GM19463 (cell line): Measurements from ENCODE around the gene KRTAP20-1.

Experiments
- ATAC-seq: cut with Tn5 transposase; IDR thresholded peaks from one replicate; pipeline ENCODE4 v1.9.1; 2021; ENCODE audit warnings: mild to moderate bottlenecking, moderate library complexity; ENCODE audit not compliant: unreplicated experiment

Gene KRTAP20-1, protein sequence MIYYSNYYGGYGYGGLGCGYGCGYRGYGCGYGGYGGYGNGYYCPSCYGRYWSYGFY

DNA sequence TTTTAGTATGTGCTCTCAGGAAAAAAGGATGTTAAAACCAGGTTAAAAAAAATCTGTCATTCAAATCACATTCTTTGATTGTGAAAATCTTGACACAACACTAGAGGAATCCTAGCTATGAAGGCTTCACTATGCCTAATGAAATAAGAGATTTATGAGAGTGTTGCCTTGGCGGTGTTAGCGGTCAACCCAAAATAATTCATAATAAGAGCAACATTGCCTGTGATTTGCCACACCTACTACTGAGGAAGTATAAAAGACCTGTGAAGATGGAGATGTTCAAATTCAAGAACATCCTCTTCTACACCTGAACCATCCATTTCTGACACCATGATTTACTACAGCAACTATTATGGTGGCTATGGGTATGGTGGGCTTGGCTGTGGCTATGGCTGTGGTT lies at the start of gene KRTAP20-1:
TSS of gene KRTAP20-1 (plus strand) at position 301 of the 400 bp plus-strand sequence. CDS start at position 331, 30 bp downstream.
- no peak for ATAC-seq

DNA sequence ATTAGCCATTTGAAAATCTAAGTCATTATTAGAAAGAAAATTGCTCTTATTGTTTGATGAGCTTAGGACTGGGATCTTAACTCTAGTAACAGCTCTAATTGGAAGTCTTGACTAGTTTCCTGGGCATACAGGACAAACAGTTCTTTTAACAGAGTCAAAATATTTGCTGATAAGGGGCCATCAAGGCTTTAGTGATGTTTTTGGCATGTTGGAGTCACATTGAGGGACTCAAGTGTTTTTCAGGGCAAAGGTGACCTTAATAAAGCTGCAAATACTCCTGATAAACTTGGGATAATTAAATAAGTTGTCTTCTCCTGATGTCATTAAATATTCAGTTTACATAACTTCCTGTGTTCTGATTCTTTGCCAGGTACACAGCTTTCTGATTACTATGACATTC lies 48.6 kb upstream of the KRTAP20-1 start:
- no peak for ATAC-seq

DNA sequence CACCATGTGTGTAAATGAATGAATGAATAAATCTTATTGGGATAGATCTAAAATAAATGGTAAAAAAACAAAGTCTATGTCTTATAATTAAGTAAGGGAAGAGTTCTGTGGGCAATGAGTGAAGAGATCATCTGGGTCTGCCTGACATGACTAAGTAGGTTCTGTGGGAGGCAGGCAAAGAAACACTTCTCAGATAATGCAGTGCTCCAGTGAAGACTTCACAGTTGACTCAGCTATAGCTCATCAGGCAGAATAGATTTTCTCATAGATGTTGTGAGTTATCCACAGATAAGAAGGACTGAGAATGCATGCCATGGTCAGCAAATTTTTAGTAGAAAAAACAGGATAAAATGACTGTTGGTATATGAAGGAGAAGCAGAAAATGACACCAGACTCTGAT lies 38.5 kb upstream of the KRTAP20-1 start:
- ATAC-seq, result no peak

DNA sequence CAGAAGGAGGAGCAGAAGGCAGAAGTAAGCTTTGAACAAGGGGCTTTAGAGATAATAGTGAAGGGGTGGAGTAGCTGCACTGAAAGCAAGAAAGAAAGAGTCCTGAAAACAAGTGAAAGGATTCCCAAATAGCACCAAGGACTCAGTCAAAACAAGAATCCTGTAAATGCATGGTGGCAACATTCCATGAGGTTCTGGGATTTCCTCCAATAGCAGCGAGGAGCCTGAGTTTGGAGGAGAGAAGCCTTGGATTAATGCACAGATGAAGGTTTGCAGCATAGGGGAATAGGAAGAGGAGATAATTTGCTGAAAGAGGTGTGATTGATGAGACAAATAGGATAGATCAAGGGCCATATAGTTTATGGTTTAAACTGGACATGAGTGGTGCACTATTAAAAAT lies 36.9 kb upstream of the KRTAP20-1 start:
- no peak for ATAC-seq

DNA sequence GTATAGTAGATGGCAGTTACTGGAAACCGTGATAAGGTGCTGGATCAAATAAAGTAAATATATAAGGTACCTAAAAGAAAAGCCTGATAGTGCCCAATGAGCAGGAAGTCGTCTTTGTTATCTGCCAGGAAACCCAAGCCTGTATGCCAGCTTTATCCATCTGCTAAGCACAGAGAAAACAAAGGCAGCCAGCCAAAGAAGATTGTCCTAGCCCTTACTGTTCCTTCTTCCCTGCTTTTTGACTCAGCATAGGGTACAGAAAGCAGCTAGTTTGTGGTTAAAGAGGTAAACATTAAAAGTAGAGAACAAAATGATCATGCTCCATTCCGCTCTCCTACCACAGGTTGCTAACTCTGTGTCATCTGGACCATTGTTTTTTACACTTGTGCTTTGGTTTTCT lies 36.1 kb upstream of the KRTAP20-1 start:
- no peak for ATAC-seq

DNA sequence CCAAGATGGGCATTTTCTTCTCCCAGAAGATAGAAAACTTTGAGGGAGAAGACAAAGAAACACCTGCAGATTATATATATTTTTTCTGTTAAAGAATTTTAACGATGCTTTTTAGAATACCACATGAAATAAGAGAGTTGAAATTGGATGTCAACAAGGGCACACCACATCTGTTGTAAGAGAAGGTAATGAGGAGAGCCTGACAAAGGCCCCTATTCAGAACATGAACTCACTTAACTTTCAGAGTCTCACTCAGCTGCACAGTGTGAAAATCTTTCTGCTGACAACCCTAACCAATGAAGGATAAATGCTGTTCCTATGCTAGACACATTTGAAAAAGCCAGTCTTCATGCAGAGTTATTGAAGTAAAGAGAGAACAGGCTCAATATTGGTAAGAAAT lies 33.4 kb upstream of the KRTAP20-1 start:
- ATAC-seq, result no peak

DNA sequence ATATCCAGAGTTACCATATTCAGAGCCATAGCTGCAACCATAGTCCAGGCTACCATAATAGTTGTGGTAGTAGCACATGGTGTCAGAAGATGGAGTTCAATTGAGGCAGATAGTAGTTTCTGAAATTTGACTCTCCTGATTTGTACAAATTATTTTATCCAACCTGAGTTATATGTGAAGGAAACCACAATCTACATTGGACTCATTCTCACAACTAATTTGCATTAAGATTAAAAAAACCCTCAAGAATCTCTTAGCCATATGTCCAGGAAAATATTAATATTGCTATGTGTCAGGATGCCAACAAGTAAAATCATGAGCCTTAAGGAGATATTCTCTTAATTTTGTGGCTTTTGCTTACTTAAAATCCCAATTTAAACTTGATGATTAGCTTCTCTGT lies 25.9 kb upstream of the KRTAP20-1 start, which contains the start of gene KRTAP22-2:
TSS of gene KRTAP22-2 (minus strand) at position 101 of the 400 bp plus-strand sequence.
- no peak for ATAC-seq

DNA sequence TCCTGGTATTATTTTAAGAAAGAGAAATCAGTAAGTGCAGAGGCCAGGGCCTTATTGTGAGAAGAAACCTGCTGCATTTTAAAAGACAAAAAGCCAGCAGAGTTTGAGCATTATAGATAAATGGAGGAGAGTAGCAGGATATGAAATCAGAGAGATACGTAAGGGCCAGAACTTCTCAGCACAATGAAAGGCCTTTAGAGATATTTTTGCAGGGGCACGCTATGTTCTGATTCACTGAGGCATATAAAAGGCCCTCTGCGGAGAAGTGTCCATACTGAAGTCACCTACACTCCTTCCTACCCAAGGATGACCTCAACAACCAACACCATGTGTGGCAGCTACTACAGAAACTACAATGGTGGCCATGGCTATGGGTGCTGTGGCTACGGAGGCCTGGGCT lies 24.1 kb upstream of the KRTAP20-1 start, which contains the start of gene KRTAP6-3:
TSS of gene KRTAP6-3 (plus strand) at position 301 of the 400 bp plus-strand sequence. CDS start at position 307, 6 bp downstream.
- ATAC-seq, result no peak

DNA sequence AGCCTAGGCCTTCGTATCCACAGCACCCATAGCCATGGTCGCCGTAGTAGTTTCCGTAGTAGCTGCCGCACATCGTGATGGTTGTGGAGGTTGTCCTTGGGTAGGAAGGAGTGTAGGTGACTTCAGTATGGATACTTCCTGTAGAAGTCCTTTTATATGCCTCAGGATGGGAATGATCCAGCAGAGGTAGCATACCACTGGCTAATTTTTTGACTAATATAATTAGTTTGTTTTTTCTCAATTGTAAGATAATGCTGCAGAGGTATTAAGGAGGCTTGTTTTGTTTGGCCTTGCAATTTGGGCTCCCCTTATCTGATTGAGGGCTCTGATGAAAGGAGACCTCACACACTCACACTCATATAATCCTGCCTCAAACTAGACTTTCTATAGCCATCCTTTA lies 17.4 kb upstream of the KRTAP20-1 start, which contains the start of gene KRTAP6-2:
TSS of gene KRTAP6-2 (minus strand) at position 101 of the 400 bp plus-strand sequence. CDS start at position 73, 28 bp downstream.
- no peak for ATAC-seq

DNA sequence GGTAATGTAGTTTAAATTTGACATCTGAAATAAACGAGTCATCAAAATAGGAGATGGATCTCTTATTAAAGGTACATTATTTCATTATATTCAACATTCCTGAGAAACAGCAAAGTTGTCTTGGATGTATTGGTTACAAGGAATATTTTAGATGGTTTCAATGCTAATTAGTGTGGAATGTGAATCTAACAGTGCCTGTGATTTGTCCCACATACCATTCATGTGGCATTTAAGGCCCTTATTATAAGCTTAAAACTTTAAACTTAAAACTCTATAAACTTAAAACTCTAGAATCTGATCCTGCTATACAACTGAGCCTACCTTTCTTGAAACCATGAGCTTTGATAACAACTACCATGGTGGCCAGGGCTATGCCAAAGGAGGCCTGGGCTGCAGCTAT lies 15.4 kb upstream of the KRTAP20-1 start, which contains the start of gene KRTAP22-1:
TSS of gene KRTAP22-1 (plus strand) at position 301 of the 400 bp plus-strand sequence.
- ATAC-seq, result no peak

DNA sequence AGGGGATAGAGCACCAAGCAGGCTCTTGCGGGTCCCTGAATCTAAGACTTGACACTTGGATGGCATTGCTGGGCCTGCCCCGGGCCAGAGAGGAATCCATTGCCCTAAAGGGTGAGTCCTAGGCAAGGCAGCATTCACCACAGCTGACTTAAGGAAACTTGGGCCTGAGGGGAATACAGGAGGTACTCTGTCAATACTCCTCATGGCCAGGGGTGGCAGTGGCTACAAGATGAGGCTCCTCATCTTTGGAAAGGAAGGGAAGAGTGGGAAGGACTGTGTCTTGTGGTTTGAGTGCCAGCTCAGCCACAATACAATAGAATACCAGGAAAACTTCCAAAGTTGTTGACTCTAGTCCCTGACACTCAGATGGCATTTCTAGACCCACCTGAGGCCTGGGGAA lies 10.3 kb upstream of the KRTAP20-1 start:
- ATAC-seq, result no peak

DNA sequence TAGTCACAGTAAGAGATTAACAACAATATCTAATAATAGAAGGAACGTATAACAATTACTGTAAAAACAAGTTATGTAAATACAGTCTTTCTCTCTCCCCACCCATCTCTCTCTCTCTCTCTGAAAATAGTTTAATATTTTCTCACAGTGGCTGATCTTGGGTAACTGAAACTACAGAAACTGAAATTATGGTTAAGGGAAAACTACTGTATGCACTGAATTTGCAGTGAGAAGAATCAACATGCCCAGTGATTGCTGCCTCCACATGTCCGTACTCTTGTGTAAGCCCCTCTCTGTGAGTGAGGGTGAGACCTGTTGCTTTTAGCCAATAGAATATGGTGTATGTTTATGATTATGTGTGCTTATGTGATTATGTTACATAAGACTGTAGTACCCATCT lies 4.1 kb upstream of the KRTAP20-1 start:
- ATAC-seq, result no peak

DNA sequence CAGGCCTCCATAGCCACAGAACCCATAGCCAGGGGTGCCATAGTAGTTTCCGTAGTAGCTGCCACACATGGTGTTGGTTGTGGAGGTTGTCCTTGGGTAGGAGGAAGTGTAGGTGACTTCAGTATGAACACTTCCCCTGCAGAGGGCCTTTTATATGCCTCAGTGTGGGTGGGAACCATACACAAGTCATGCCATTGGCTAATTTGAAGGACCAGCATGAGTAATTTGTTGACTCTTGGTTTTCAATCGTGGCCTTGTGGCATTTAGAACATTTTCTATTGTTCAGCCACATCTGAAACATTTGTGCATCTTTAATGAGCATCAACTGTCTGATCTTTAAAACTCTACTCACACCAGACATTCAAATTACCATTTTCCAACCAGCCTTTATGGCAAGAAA lies 2.4 kb upstream of the KRTAP20-1 start, which contains the start of gene KRTAP6-1:
TSS of gene KRTAP6-1 (minus strand) at position 95 of the 400 bp plus-strand sequence. CDS start at position 69, 26 bp downstream.
- no peak for ATAC-seq

DNA sequence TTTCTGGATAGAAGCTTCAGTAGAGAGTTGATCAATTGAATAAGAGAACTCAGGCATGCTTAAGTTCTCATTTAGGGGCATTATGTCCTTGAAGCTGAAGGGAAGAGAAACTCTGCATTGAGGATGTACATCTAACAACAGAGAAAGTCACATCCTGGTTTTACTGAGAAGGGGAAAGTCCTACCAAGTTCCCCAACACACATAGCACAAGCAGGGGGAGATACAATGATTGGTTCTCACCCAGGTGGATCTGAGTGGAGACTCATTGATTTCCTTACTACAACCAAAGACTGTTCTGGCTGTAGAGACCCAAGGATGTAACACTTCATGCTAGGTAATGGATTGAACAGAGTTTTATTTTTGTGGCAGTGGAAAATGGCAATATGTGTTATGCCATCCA lies 1.0 kb upstream of the KRTAP20-1 start:
- no peak for ATAC-seq

DNA sequence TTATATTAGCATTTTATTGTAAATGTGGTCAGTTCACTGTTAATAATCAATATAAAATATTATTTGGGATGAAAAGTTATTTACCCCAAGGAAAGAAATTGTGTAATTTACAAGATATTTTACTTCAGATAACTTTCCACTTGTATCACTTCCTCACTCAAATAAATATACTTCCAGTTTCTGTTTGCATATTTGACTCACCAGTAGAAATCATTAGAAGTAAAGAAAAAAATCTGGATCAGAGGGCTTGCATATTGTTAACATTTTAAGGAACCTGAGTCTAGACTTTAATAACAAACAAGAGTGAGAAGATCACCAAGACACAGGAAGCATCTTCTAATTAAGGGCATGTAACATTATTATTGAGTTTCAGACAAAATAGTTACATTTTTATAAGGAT lies 3.9 kb downstream of the KRTAP20-1 start:
- ATAC-seq, result no peak

DNA sequence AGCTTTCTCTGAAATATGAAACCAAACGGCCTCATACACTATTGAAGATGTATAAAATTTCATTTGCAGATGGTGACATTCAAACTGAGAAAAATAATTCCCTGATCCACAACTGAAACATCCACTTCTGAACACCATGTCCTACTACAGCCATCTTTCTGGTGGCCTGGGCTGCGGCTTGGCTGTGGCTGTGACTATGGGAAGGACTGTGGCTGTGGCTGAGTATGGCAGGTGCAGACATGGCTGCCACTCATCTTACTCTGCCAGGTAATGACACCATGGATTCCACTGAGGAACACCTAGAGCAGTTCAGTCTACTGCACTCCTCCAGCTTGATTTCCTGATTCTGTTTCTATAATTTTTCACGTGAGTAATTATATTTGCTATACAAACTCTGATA lies 4.3 kb downstream of the KRTAP20-1 start, which contains the start of gene KRTAP20-4:
TSS of gene KRTAP20-4 (plus strand) at position 106 of the 400 bp plus-strand sequence.
- ATAC-seq, result no peak

DNA sequence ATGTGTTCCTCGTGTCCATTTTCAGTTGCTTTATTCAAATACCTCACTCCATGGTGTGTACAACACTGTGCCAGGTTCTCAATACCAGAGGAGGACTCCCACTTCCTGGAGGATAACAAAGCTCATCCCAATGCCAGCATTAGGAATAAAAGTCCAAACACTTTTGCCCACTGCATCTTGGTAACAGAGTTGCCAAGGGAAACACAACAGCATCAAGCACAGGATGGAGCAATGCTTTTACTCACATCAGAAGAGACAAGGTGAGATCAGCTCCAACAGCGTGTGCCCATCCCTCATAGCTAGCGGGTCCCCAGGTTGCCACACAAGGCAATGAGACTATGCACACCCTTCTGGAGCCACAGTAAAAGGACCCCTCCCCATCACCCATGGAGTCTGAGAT lies 7.1 kb downstream of the KRTAP20-1 start:
- ATAC-seq, result no peak

DNA sequence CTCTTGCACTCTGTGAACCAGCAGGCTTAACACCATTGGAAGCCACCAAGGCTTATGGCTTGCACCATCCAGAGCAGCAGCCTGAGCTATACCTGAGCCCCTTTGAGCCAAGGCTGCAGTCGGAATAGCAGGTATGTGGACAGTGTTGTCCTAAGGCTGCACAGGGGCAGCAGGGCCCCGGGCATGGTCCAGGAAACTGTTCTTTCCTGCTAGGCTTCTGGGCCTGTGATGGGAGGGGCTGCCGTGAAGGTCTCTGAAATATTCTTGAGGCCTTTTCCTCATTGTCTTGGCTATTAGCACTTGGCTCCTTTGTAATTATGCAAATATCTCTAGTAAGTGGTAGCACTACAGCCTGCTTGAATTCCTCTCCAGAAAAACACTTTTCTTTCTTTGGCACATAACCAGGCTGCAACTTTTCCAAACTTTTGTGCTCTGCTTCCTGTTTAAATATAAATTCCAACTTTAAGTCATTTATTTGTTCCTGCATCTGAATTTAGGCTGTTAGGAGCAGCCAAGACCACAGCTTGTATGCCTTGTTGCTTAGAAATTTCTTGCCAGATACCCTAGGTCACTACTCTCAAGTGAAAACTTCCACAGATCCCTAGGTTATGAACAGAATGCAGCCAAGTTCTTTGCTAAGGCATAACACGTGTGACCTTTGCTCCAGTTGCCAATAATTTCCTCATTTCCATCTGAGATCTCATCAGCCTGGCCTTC lies 9.4 kb downstream of the KRTAP20-1 start:
- no peak for ATAC-seq

DNA sequence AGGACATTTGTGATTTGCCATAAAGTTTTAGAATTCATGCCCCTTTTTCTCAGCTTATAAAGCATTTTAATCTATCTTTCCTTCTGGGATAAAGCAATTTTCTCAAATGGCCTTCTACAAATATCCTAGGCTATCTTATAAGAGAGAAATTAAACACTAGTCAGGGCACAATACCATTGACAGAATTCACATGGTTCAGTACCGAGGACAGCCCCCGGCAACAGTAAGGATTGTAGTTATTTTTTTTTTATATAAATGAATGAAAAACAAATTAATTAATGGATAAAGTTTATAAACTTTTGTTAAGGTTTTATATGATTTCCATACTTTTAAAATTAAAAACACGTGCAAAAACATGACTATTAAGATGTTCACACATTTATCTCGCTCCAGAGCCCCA lies 11.9 kb downstream of the KRTAP20-1 start:
- no peak for ATAC-seq

DNA sequence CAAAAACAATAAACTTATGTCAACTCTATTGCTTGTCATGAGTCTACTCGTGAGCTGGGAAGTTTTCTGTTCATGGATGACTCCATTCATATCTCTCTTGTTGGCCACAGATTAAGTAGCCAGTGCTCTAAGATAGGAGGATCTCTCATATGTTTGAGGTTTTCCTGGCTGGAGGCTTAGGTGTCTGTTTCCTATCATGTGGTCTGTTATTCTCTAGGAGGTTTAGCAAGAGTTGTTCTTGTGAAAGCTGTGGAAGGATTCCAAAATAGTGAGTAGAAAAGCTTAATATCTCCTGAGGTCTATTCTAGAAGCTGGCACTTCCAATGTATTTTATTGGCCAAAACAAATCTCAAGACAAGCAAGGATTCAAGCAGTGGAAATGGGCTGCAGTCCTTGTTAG lies 13.0 kb downstream of the KRTAP20-1 start:
- no peak for ATAC-seq

DNA sequence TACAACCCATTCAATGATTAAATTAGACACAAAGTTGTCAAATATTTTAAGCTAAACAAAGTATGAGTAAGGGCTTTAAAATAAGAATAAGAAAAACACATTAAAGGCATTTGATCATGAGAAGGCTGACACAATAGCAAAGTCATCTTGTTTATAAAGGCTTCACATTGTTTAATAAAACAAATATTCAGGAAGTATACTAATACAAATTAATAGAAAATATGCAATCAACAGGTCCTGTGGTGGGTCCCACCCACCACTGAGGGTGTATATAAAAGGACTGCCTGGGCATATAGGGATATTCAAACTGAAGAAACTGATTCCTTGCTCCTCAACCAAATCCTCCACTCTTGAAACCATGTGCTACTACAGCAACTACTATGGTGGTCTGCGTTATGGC lies 18.7 kb downstream of the KRTAP20-1 start, which contains the start of gene KRTAP20-2:
TSS of gene KRTAP20-2 (plus strand) at position 301 of the 400 bp plus-strand sequence. CDS start at position 359, 58 bp downstream.
- ATAC-seq, result no peak

DNA sequence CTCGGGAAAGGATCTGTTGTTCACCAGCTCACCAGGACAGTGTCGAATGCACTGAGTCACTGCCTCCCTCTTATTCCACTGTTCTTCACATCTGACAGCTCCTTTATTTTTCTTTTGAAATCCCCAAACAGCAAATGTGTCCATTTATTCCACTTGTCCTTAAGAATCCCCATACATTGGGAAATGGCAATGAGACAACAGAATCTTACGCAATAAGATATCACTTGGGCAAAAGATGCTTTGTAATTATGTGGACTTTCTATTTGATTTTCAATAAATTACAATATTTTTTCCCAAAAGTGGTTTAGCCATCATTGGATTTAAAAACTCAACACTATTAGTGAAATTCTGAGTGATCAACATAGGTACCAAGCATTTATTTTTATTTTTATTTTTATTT lies 22.5 kb downstream of the KRTAP20-1 start:
- no peak for ATAC-seq
